ENCODE results near the gene MAN1A2. TPM values are rescaled to one million over a fixed set of nuclear protein-coding genes. Genes with fewer than 3 reads are reported as not detected.

Gene MAN1A2
- total RNA-seq, 6 experiments from 2014 or later: 38.0 to 45.1 (median 40.7) TPM

DNA sequence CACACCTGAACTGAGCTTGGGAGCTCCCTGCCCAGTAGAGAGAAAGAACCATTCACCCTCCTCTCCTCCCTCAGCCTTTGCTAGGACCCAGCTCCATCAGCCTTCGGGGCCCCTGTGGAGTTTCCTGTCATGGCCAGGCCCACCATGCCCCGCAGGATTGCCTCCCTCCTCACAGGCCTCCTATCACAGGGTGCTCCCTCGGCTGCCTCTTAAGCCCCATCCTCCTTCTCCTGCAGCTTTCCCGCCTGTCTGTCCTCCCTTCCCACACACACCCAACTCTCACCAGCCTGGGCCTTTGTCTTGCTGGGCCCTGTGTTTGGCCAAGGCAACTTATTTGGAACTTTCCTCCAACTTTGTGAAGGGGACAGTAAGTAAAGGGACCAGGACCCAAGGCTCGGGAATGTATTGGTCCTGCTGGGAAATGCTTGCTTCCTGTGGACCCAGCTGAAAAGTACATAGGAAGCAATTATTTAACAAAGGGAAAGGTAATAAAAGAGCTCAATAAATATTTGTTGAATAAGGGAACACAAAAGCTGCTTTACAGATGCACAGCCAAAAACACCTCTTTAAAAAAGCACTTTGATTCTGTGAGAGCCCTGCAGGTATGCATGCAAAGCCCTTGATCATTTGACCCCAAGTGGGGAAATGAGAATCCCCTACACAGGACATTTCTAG, 207.0 kb downstream of the MAN1A2 start:
- Mint-ChIP-seq H3K36me3 (ENCODE audit: low read depth) (no peaks in the 10 kb centered on the region), H3K4me3 (no peak overlapping the region), H3K9me3 (no peaks in the 10 kb centered on the region), H3K27me3 (ENCODE audit: insufficient read depth) (peaks cover 31% of the 10 kb centered on the region), H3K27ac (no peak overlapping the region), H3K4me1 (ENCODE audit: low read depth) (no peaks in the 10 kb centered on the region)
- no peak for DNase-seq
- TF ChIP-seq, protein P1, sequence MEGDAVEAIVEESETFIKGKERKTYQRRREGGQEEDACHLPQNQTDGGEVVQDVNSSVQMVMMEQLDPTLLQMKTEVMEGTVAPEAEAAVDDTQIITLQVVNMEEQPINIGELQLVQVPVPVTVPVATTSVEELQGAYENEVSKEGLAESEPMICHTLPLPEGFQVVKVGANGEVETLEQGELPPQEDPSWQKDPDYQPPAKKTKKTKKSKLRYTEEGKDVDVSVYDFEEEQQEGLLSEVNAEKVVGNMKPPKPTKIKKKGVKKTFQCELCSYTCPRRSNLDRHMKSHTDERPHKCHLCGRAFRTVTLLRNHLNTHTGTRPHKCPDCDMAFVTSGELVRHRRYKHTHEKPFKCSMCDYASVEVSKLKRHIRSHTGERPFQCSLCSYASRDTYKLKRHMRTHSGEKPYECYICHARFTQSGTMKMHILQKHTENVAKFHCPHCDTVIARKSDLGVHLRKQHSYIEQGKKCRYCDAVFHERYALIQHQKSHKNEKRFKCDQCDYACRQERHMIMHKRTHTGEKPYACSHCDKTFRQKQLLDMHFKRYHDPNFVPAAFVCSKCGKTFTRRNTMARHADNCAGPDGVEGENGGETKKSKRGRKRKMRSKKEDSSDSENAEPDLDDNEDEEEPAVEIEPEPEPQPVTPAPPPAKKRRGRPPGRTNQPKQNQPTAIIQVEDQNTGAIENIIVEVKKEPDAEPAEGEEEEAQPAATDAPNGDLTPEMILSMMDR (IDR thresholded peaks at IDR 0.05): no peak

DNA sequence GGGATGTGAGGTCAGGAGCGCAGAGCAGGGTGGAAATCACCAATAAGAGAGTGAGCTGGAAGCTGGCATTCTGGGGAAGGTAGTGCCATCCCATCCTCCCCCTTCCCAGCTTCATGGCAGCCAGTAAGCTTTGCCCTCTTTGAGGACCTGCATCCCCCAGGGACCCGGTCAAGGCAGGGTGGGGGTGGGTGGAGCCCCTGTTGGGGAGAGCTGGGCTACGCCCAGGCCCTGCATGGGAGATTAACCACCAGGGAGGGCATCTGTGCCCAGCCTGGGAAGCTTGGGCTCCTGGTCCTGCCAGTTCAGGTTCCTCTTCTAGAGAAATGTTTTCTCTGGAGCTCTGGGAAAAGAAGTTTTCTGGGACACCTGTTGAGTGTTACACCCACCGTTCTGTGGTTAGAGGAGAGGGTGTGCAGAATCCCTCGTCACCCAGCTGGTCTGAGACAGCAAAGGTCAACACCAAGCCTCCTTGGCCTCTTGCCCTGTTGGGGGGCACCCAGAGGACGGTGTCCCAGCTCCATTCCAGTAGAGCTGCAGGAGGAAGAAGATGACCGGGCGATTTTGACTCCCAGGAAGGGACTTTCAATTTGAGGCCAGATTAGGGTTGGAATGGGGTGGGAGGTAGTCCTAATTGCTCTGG, 208.5 kb downstream of the MAN1A2 start:
- no peaks in the 10 kb centered on the region for H3K36me3 Mint-ChIP-seq (ENCODE audit: low read depth)

DNA sequence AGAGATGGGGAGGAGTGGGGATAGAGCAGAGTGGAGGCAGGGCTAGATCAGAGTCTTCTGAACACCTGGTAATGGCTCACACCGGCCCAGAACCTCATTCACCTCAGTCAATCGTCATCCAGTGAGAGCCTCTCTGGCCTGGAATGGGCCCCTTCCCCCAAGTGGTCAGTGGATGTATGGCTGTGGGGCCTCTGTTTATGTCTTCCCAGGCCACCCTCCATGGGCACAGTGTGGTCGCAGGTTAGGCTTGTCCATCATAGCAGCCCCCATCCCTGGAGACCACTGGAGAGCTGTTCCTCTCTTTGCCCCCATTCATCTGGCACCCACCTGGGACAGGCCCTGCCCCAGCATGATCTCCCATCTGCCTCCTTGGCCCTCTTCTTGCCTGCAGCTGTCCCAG, 209.0 kb downstream of the MAN1A2 start:
- TF ChIP-seq, protein P1 (IDR thresholded peaks at IDR 0.05): no peak
- Mint-ChIP-seq H3K36me3 (ENCODE audit: low read depth) (no peaks in the 10 kb centered on the region), H3K4me3 (no peak overlapping the region), H3K27ac (no peak overlapping the region), H3K27me3 (ENCODE audit: insufficient read depth) (peaks cover 19% of the 10 kb centered on the region), H3K4me1 (ENCODE audit: low read depth) (no peaks in the 10 kb centered on the region), H3K9me3 (no peaks in the 10 kb centered on the region)
- no peak for DNase-seq

More for the DNA sequence above, 208.5 kb downstream of the MAN1A2 start:
- no peaks in the 10 kb centered on the region for H3K9me3 Mint-ChIP-seq
- no peak for DNase-seq
- TF ChIP-seq, protein P1 (IDR thresholded peaks at IDR 0.05): no peak
- H3K4me1 Mint-ChIP-seq (ENCODE audit: low read depth): no peaks in the 10 kb centered on the region
- H3K27ac Mint-ChIP-seq: no peak overlapping the region
- no peak overlapping the region for H3K4me3 Mint-ChIP-seq
- peaks cover 24% of the 10 kb centered on the region for H3K27me3 Mint-ChIP-seq (ENCODE audit: insufficient read depth)

DNA sequence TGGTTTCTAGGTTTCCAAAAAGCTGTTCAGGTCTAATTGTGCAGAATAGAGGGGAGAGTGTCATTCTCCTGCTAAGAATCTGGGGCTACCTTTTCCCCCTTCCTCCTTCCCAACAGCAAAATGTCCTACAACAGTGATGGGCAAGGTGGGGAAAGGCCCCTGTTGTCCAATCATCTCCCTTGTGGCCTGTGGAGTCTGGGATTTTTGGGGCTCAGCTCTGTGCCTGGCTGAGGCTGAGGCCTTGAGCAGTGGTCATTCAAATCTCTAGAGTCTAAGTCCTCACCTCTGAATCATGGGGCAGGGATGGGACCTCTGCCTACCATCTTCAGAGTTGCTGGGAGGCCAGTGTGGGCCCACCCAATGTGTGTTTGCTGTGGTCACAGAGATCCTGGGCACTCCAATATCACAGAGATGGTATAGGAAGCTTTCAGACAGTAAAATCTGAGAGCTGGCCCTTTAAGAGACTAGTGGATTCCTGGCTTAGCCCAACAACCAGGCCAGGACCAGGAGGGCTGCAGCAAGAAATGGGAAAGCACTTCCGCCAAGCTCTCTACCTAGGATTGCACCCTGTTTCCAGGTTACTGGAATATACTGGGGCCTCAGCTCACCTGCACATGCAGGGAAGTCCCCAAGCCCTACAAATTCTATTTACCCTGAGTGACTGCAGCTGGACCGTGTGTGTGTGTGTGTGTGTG, 210.1 kb downstream of the MAN1A2 start:
- Mint-ChIP-seq H3K27ac (no peak overlapping the region), H3K9me3 (no peaks in the 10 kb centered on the region), H3K27me3 (ENCODE audit: insufficient read depth) (peaks cover 19% of the 10 kb centered on the region), H3K4me3 (no peak overlapping the region), H3K36me3 (ENCODE audit: low read depth) (no peaks in the 10 kb centered on the region), H3K4me1 (ENCODE audit: low read depth) (no peaks in the 10 kb centered on the region)
- DNase-seq: no peak
- TF ChIP-seq, protein P1 (IDR thresholded peaks at IDR 0.05): no peak

DNA sequence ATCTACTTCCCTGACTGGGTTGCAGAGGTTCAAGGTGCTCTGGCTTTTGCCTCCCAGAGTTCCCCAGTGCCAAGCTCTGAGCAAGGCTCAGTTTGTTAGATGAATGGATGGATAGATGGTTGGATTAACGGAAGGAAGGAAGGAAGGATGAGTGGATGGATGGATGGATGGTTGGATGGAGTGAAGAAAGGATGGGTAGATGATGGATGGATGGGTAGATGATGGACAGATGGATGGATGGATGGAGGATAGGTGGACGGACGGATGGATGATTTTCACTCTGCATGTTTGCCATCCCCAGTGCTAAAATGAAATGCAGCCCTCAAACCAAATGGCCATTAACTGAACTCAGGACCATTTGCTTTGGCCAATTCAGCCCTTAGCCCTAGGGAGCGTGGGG, 211.2 kb downstream of the MAN1A2 start:
- TF ChIP-seq, protein P1 (IDR thresholded peaks at IDR 0.05): no peak
- DNase-seq: no peak
- H3K27me3 Mint-ChIP-seq (ENCODE audit: insufficient read depth): peaks cover 19% of the 10 kb centered on the region
- no peaks in the 10 kb centered on the region for H3K36me3 Mint-ChIP-seq (ENCODE audit: low read depth)
- no peak overlapping the region for H3K4me3 Mint-ChIP-seq
- H3K27ac Mint-ChIP-seq: no peak overlapping the region
- H3K4me1 Mint-ChIP-seq (ENCODE audit: low read depth): no peaks in the 10 kb centered on the region
- H3K9me3 Mint-ChIP-seq: no peaks in the 10 kb centered on the region

Other genes starting within 250 kb of the MAN1A2 start
- gene TRIM45, start 245.7 kb upstream of the MAN1A2 start, total RNA-seq (2021; fragmentation: NEBNext Ultra II Directional; extraction: Animal tissue kit (Norgen Biotek cat#: 25700)): 1 to 10 TPM; 2.1 to 4.4 (median 3.6) TPM
- gene VTCN1, start 156.5 kb upstream of the MAN1A2 start, total RNA-seq (2021; fragmentation: NEBNext Ultra II Directional; extraction: Animal tissue kit (Norgen Biotek cat#: 25700)): not detected
- gene TENT5C, start 238.6 kb downstream of the MAN1A2 start, total RNA-seq (2021; fragmentation: NEBNext Ultra II Directional; extraction: Animal tissue kit (Norgen Biotek cat#: 25700)): under 1 TPM; 0.47 to 0.91 (median 0.75) TPM